CD4-positive, alpha-beta T cell (primary cell): Measurements from ENCODE around the gene SP2. TPM values are rescaled to one million over a fixed set of nuclear protein-coding genes. Genes with fewer than 3 reads are reported as not detected.

ENCODE experiments used
- ATAC-seq: fragments of 200-7000 bp; cut with Tn5 transposase; one replicate; pipeline ENCODE4 v1.10.0; 2022; ENCODE audit warnings: mild to moderate bottlenecking; ENCODE audit not compliant: poor library complexity
- CTCF ChIA-PET: fragments of 350-600 bp; sonication (Branson Sonifier 250); formaldehyde crosslinking; loops from one replicate; lab custom pipeline; 2021; ENCODE audit warnings: antibody characterized with exemption, inconsistent platforms; lab: Charles Lee
- POLR2A ChIA-PET: fragments of 350-600 bp; sonication (Branson Sonifier 250); formaldehyde crosslinking; loops from one replicate; lab custom pipeline; 2021; ENCODE audit warnings: antibody characterized with exemption, inconsistent platforms; lab: Charles Lee
- DNase-seq, 14 experiments: peaks; one replicate each; pipeline ENCODE4 v3.0.0-alpha.2; 2013 to 2020; ENCODE audit warnings: mixed read lengths in 2 of 14
- H3K27ac ChIP-seq, 2 donors: one replicate each; pipeline versions ENCODE4 v1.5.1 to v1.7.0; 2013; ENCODE audit warnings: low read length in 2 of 2, low read depth in 1 of 2, mild to moderate bottlenecking in 1 of 2
- H3K27me3 ChIP-seq, 2 experiments: 1 replicate in 1 of 2; 2 replicates in 1 of 2; pipeline versions ENCODE4 v1.6.1 to v1.7.0; 2013; ENCODE audit warnings: low read length in 2 of 2, control low read depth in 1 of 2, mild to moderate bottlenecking in 1 of 2, moderate library complexity in 1 of 2; ENCODE audit not compliant: insufficient read depth in 2 of 2, control insufficient read depth in 1 of 2
- H3K36me3 ChIP-seq: one replicate; pipeline ENCODE4 v1.6.1; 2013; ENCODE audit warnings: low read length, control low read depth; ENCODE audit not compliant: insufficient read depth
- H3K4me1 ChIP-seq: one replicate; pipeline ENCODE4 v1.6.1; 2013; ENCODE audit warnings: low read length, control low read depth; ENCODE audit not compliant: insufficient read depth
- H3K4me3 ChIP-seq: one replicate; pipeline ENCODE4 v1.5.1; 2013; ENCODE audit warnings: mild to moderate bottlenecking, low read length, moderate library complexity
- H3K9me3 ChIP-seq, 2 experiments: 1 replicate in 1 of 2; 2 replicates in 1 of 2; pipeline versions ENCODE4 v1.6.1 to v1.7.0; 2013; ENCODE audit warnings: low read length in 2 of 2, mild to moderate bottlenecking in 2 of 2, control low read depth in 1 of 2, moderate library complexity in 1 of 2; ENCODE audit not compliant: control insufficient read depth in 1 of 2, insufficient read depth in 1 of 2
- H3K27ac Mint-ChIP-seq: one replicate; pipeline ENCODE4 v1.8.0; 2020; ENCODE audit warnings: mixed read lengths
- H3K27me3 Mint-ChIP-seq: one replicate; pipeline ENCODE4 v1.8.0; 2021; ENCODE audit warnings: mixed read lengths
- H3K36me3 Mint-ChIP-seq: one replicate; pipeline ENCODE4 v1.8.0; 2021; ENCODE audit warnings: low read depth, mixed read lengths
- H3K4me1 Mint-ChIP-seq: one replicate; pipeline ENCODE4 v1.8.0; 2021; ENCODE audit warnings: low read depth, mixed read lengths
- H3K4me3 Mint-ChIP-seq: one replicate; pipeline ENCODE4 v1.8.0; 2020; ENCODE audit warnings: mild to moderate bottlenecking, mixed read lengths
- H3K9me3 Mint-ChIP-seq: one replicate; pipeline ENCODE4 v1.8.0; 2020; ENCODE audit warnings: mixed read lengths
- CTCF ChIP-seq: fragments of 200-600 bp; IDR thresholded peaks from one replicate; pipeline ENCODE4 v1.8.0; 2022; ENCODE audit warnings: antibody characterized with exemption, mild to moderate bottlenecking
- intact Hi-C, 2 experiments: fragments of 100-400 bp; cut with DNase I in 1 of 2; cut with micrococcal nuclease in 1 of 2; formaldehyde crosslinking; loops; one replicate each; pipeline versions ENCODE4 v1.15.1 to v1.9.0; 2023 to 2025; cut with DNase I, micrococcal nuclease
- total RNA-seq, 174 experiments: library from RNA in 2 of 174; stranded (reverse) in 2 of 174; gene quantifications; one replicate each; pipeline ENCODE4 v1.2.3 and lab custom pipeline; 2021 to 2026

Gene SP2
- total RNA-seq, 2 experiments from 2014 or later: 19.9 to 21.5 TPM

DNA sequence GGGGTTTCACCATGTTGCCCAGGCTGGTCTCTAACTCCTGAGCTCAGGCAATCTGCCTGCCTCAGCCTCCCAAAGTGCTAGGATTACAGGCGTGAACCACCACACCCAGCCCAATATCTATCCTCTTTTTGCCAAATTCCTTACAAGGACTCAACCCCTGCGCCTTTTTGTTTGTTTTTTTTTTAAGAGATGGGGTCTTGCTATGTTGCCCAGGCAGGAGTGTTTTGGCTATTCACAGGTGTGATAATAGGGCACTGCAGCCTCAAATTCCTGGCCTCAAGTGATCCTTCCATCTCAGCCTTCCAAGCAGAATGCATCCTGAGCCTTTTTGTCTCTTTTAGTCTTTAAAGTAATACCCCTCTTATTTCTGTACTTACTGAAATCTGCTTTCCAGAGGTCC lies 17.0 kb downstream of the SP2 start:
- no peak overlapping the region for H3K27ac ChIP-seq
- no peaks in the 10 kb centered on the region for H3K9me3 ChIP-seq
- peaks cover 52% of the 10 kb centered on the region for H3K36me3 Mint-ChIP-seq
- H3K27ac Mint-ChIP-seq: no peak overlapping the region
- no peak for ATAC-seq
- no peak overlapping the region for H3K4me3 Mint-ChIP-seq
- peaks cover 27% of the 10 kb centered on the region for H3K36me3 ChIP-seq
- H3K4me1 Mint-ChIP-seq: peaks cover 36% of the 10 kb centered on the region
- TF ChIP-seq CTCF: no peak
- no peaks in the 10 kb centered on the region for H3K27me3 Mint-ChIP-seq
- intact Hi-C loops: no loop called here
- ChIA-PET POLR2A (no interaction called here), CTCF (no interaction called here)
- no peak overlapping the region for H3K4me3 ChIP-seq
- H3K9me3 Mint-ChIP-seq: no peaks in the 10 kb centered on the region
- H3K4me1 ChIP-seq: peaks cover under 1% of the 10 kb centered on the region
- no peaks in the 10 kb centered on the region for H3K27me3 ChIP-seq
- no peak for DNase-seq

DNA sequence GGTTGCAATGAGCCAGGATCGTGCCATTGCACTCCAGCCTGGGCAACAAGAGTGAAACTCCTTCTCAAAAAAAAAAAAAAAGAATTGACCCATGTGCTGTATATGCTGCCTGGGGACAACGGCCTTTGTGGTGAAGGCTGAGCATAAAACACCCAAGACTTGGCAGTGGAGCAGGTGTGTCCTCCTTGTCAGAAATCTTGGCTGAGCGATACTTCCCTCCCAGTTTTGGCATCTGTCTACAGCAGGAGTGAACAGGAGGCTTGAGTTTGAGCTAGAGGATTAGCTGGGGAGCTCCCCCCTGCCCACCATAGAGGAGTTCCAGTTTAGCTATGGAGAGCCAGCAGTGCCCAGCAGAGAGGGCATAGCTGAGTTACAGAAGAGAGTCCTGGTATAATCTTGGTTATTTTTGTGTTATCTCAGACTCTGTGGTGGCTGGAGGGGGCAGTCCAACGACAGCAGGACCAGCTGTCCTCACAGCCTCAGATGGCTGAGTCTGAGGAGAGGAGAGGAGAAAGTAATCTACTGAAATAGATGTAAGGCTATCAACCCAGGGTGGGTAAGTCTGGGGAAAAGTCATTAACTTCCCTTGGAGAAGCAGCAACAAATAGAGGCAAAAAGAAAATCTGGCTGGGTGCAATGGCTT lies 18.4 kb downstream of the SP2 start:
- CTCF ChIA-PET: interaction anchor here (0.7 kb wide), 1 partner anchor 70 kb away, joined by 3 read pairs; no protein-coding TSS in a partner anchor
- no peak overlapping the region for H3K27ac Mint-ChIP-seq
- intact Hi-C loops: no loop called here

DNA sequence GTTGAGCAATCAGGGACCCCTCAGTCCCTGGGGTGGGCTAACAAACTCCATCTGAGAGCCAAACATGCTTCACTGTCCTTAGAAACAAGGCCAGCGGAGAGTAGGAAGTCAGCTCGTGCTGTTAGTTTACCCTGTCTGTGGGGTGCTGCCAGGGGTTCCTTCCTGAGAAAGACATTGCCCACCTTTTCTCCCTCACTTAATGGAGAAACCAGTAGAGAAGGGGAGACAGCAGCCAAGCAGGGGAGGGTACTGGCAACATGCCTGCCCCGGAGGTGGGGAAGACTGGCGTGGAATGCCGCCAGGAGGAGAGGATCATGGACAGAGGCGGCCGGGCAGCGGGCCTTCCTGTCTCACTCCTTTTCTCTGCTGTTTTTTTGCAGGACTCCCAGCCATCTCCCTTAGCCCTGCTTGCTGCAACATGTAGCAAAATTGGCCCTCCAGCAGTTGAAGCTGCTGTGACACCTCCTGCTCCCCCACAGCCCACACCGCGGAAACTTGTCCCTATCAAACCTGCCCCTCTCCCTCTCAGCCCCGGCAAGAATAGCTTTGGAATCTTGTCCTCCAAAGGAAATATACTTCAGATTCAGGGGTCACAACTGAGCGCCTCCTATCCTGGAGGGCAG lies 19.9 kb downstream of the SP2 start:
- H3K4me3 Mint-ChIP-seq: no peak overlapping the region
- no peak overlapping the region for H3K4me3 ChIP-seq
- peaks cover 28% of the 10 kb centered on the region for H3K36me3 ChIP-seq
- H3K9me3 ChIP-seq: no peaks in the 10 kb centered on the region
- ATAC-seq (no peak), DNase-seq (no peak)
- H3K4me1 ChIP-seq: no peaks in the 10 kb centered on the region
- H3K9me3 Mint-ChIP-seq: no peaks in the 10 kb centered on the region
- no peak overlapping the region for H3K27ac Mint-ChIP-seq
- no peak overlapping the region for H3K27ac ChIP-seq
- ChIA-PET CTCF (interaction anchor here (0.6 kb wide), 1 partner anchor 10 kb away, joined by 3 read pairs; no protein-coding TSS in a partner anchor), POLR2A (interaction anchor here (1.4 kb wide), 1 partner anchor 25 kb away, joined by 3 read pairs; the partner anchor contains the start of gene PNPO)
- peaks cover 55% of the 10 kb centered on the region for H3K36me3 Mint-ChIP-seq
- peaks cover 31% of the 10 kb centered on the region for H3K4me1 Mint-ChIP-seq
- H3K27me3 ChIP-seq: no peaks in the 10 kb centered on the region
- TF ChIP-seq CTCF: no peak
- H3K27me3 Mint-ChIP-seq: no peaks in the 10 kb centered on the region
- intact Hi-C loops: no loop called here

More for the DNA sequence above, 18.4 kb downstream of the SP2 start:
- Mint-ChIP-seq H3K4me3 (no peak overlapping the region), H3K27me3 (no peaks in the 10 kb centered on the region), H3K9me3 (no peaks in the 10 kb centered on the region), H3K4me1 (peaks cover 32% of the 10 kb centered on the region), H3K36me3 (peaks cover 51% of the 10 kb centered on the region)
- POLR2A ChIA-PET: interaction anchor here (0.6 to 1.7 kb wide), 2 partner anchors 11 to 19 kb away, joined by 3 to 7 read pairs; partner anchors contain the start of gene SP2
- H3K4me1 ChIP-seq: no peaks in the 10 kb centered on the region
- DNase-seq (no peak), ATAC-seq (no peak)
- no peak for TF ChIP-seq CTCF
- peaks cover 30% of the 10 kb centered on the region for H3K36me3 ChIP-seq
- no peak overlapping the region for H3K4me3 ChIP-seq
- no peak overlapping the region for H3K27ac ChIP-seq
- H3K27me3 ChIP-seq: no peaks in the 10 kb centered on the region
- H3K9me3 ChIP-seq: no peaks in the 10 kb centered on the region
